HEK293T (cell line): ENCODE data around the gene PDE1A.

ENCODE experiments used
- CTCF ChIA-PET: fragments of 350-600 bp; formaldehyde crosslinking; extraction: SDS; loops from one replicate; lab custom pipeline; 2021; ENCODE audit warnings: antibody characterized with exemption, inconsistent platforms; lab: Yijun Ruan, JAX
- POLR2A ChIA-PET: fragments of 350-600 bp; formaldehyde crosslinking; extraction: SDS; loops from one replicate; lab custom pipeline; 2020; ENCODE audit warnings: antibody characterized with exemption, inconsistent platforms; lab: Yijun Ruan, JAX
- DNase-seq: peaks from one replicate; pipeline ENCODE4 v3.0.0; 2012; ENCODE audit warnings: mixed read lengths; ENCODE audit errors: extremely low spot score
- ARNT ChIP-seq: fragments of 450-650 bp; IDR thresholded peaks from 2 replicates; pipeline ENCODE4 v1.6.1; 2017; ENCODE audit warnings: mild to moderate bottlenecking
- BHLHE40 ChIP-seq: fragments of 450-650 bp; IDR thresholded peaks from 2 replicates; pipeline ENCODE4 v1.6.1; 2016; ENCODE audit warnings: mild to moderate bottlenecking, moderate library complexity, borderline replicate concordance
- CTBP1 ChIP-seq: fragments of 450-650 bp; IDR thresholded peaks from 2 replicates; pipeline ENCODE4 v1.6.1; 2016; ENCODE audit warnings: borderline replicate concordance
- ELF4 ChIP-seq: fragments of 450-650 bp; IDR thresholded peaks from 2 replicates; pipeline ENCODE4 v1.6.1; 2017; ENCODE audit warnings: antibody characterized with exemption
- FOXA1 ChIP-seq: fragments of 450-650 bp; IDR thresholded peaks from 2 replicates; pipeline ENCODE4 v1.6.1; 2016; ENCODE audit warnings: mild to moderate bottlenecking
- FOXK2 ChIP-seq: fragments of 450-650 bp; IDR thresholded peaks from 2 replicates; pipeline ENCODE4 v1.6.1; 2016; ENCODE audit warnings: mild to moderate bottlenecking
- FOXM1 ChIP-seq: fragments of 450-650 bp; IDR thresholded peaks from 2 replicates; pipeline ENCODE4 v1.6.1; 2017; ENCODE audit warnings: mild to moderate bottlenecking, borderline replicate concordance
- HDGF ChIP-seq: fragments of 450-650 bp; IDR thresholded peaks from 2 replicates; pipeline ENCODE4 v1.6.1; 2017; ENCODE audit warnings: antibody characterized with exemption, borderline replicate concordance
- L3MBTL2 ChIP-seq: fragments of 450-650 bp; conservative IDR thresholded peaks from 2 replicates; pipeline ENCODE4 v1.6.1; 2016; ENCODE audit warnings: mild to moderate bottlenecking
- LEF1 ChIP-seq: fragments of 450-650 bp; IDR thresholded peaks from 2 replicates; pipeline ENCODE4 v1.6.1; 2017; ENCODE audit warnings: mild to moderate bottlenecking, borderline replicate concordance
- NFRKB ChIP-seq: fragments of 450-650 bp; IDR thresholded peaks from 2 replicates; pipeline ENCODE4 v1.6.1; 2016; ENCODE audit warnings: mild to moderate bottlenecking, moderate library complexity
- PKNOX1 ChIP-seq: fragments of 450-650 bp; IDR thresholded peaks from 2 replicates; pipeline ENCODE4 v1.6.1; 2016
- SP1 ChIP-seq: fragments of 450-650 bp; IDR thresholded peaks from 2 replicates; pipeline ENCODE4 v1.6.1; 2017
- SUZ12 ChIP-seq: fragments of 450-650 bp; IDR thresholded peaks from 2 replicates; pipeline ENCODE4 v1.6.1; 2016; ENCODE audit warnings: mild to moderate bottlenecking
- TARDBP ChIP-seq: fragments of 450-650 bp; IDR thresholded peaks from 2 replicates; pipeline ENCODE4 v1.6.1; 2016
- ZNF384 ChIP-seq: fragments of 450-650 bp; IDR thresholded peaks from 2 replicates; pipeline ENCODE4 v1.6.1; 2016

PDE1A gene

GRCh38 chr2:182447863-182448262 lies 21.0 kb upstream of the PDE1A start:
- DNase-seq: no peak
- TF ChIP-seq ARNT: no peak
- TF ChIP-seq NFRKB: no peak
- no peak for TF ChIP-seq ZNF384
- no peak for TF ChIP-seq HDGF
- TF ChIP-seq TARDBP: no peak
- TF ChIP-seq SUZ12: no peak
- no peak for TF ChIP-seq LEF1
- TF ChIP-seq FOXK2: no peak
- no peak for TF ChIP-seq FOXA1
- no peak for TF ChIP-seq FOXM1
- no peak for TF ChIP-seq CTBP1
- ChIA-PET POLR2A (no interaction called here), CTCF (interaction anchor here (0.6 kb wide), 1 partner anchor 256 kb away, joined by 3 read pairs; no protein-coding TSS in a partner anchor)

GRCh38 chr2:182447163-182447562 lies 20.3 kb upstream of the PDE1A start:
- POLR2A ChIA-PET: no interaction called here
- no peak for TF ChIP-seq L3MBTL2
- no peak for TF ChIP-seq SUZ12
- TF ChIP-seq LEF1: no peak
- TF ChIP-seq FOXK2: no peak
- TF ChIP-seq FOXM1: no peak
- DNase-seq: no peak
- CTCF ChIA-PET: interaction anchor here (0.6 kb wide), 1 partner anchor 256 kb away, joined by 3 read pairs; no protein-coding TSS in a partner anchor

- no peak for TF ChIP-seq FOXA1
- no peak for TF ChIP-seq HDGF
- POLR2A ChIA-PET: no interaction called here
- CTCF ChIA-PET: no interaction called here
- no peak for DNase-seq
Observed at GRCh38 chr2:182446087-182446486, 19.3 kb upstream of the PDE1A start.

- CTCF ChIA-PET: interaction anchor here (0.6 kb wide), 1 partner anchor 16 kb away, joined by 3 read pairs; no protein-coding TSS in a partner anchor
- no peak for TF ChIP-seq SP1
- TF ChIP-seq NFRKB: no peak
- TF ChIP-seq LEF1: no peak
- no peak for TF ChIP-seq FOXM1
- TF ChIP-seq CTBP1: no peak
- no peak for TF ChIP-seq FOXA1
- TF ChIP-seq L3MBTL2: no peak
- no peak for TF ChIP-seq ZNF384
- no peak for TF ChIP-seq TARDBP
- TF ChIP-seq BHLHE40: no peak
- no peak for TF ChIP-seq FOXK2
- TF ChIP-seq SUZ12: no peak
- DNase-seq: no peak
Observed at GRCh38 chr2:182445391-182445965, 18.6 kb upstream of the PDE1A start.

GRCh38 chr2:182444806-182445205 lies 18.0 kb upstream of the PDE1A start:
- no peak for DNase-seq
- CTCF ChIA-PET: interaction anchor here (0.6 kb wide), 1 partner anchor 17 kb away, joined by 3 read pairs; no protein-coding TSS in a partner anchor

More at GRCh38 chr2:182445391-182445965, 18.6 kb upstream of the PDE1A start:
- POLR2A ChIA-PET: no interaction called here

GRCh38 chr2:182444170-182444569 lies 17.3 kb upstream of the PDE1A start:
- no peak for DNase-seq
- ChIA-PET CTCF (no interaction called here), POLR2A (no interaction called here)
- TF ChIP-seq FOXK2 (no peak), ELF4 (no peak), FOXM1 (no peak), BHLHE40 (no peak), L3MBTL2 (no peak), LEF1 (no peak), FOXA1 (no peak), ZNF384 (no peak)

More at GRCh38 chr2:182444806-182445205, 18.0 kb upstream of the PDE1A start:
- TF ChIP-seq SUZ12: no peak
- TF ChIP-seq LEF1: no peak
- no peak for TF ChIP-seq ZNF384
- no peak for TF ChIP-seq TARDBP
- TF ChIP-seq SP1: no peak
- POLR2A ChIA-PET: no interaction called here

GRCh38 chr2:182436252-182436651 lies 9.4 kb upstream of the PDE1A start:
- TF ChIP-seq FOXA1 (no peak), FOXM1 (no peak), FOXK2 (no peak), SUZ12 (no peak), LEF1 (no peak), CTBP1 (no peak), PKNOX1 (no peak), TARDBP (no peak), NFRKB (no peak), ARNT (no peak), HDGF (no peak), BHLHE40 (no peak), ELF4 (no peak), SP1 (no peak), L3MBTL2 (no peak), ZNF384 (no peak)
- ChIA-PET CTCF (no interaction called here), POLR2A (no interaction called here)
- no peak for DNase-seq

GRCh38 chr2:182435754-182436153 lies 8.9 kb upstream of the PDE1A start:
- ChIA-PET POLR2A (no interaction called here), CTCF (no interaction called here)
- no peak for DNase-seq
- TF ChIP-seq ARNT (no peak), NFRKB (no peak), PKNOX1 (no peak)
